Cardiac fibroblast (primary cell): Measurements from ENCODE around the gene GRIK3.

Experiments used
- DNase-seq, 2 donors: peaks; one replicate each; pipeline versions ENCODE4 v3.0.0 to v3.0.0-alpha.2; 2010; ENCODE audit warnings: low read depth in 2 of 2
- H3K4me3 ChIP-seq, 2 donors: replicated peaks in 1 of 2; 1 replicate in 1 of 2; 2 replicates in 1 of 2; pipeline ENCODE4 v1.5.1; 2011; ENCODE audit warnings: low read depth in 2 of 2, low read length in 2 of 2, mild to moderate bottlenecking in 2 of 2, moderate library complexity in 1 of 2
- TF ChIP-seq, protein P1 (sequence below): IDR thresholded peaks from one replicate; pipeline ENCODE4 v1.5.1; 2011; ENCODE audit warnings: low read depth, mild to moderate bottlenecking, low read length, inconsistent platforms

Gene GRIK3

GRCh38 chr1:37047542-37047941, 13.2 kb upstream of the GRIK3 start:
- no peak for DNase-seq

DNA sequence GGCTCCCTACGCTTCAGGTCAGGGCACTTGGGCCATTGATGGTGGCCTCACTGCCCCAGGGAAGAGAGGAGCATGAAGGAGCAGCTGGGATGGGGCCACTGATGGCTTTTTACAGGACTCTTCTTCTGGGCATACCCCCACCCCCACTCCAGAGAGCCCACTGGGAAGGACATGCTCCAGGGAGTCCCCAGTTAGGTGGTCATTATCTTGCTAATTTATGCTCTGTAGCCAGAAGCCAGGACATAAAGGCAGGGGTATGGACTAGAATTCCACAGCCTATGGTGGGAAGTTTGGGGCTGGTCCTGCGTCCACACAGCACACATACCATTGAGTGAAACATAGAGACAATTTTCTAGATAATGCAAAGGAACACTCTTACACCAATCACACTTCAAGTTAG, 8.8 kb upstream of the GRIK3 start:
- H3K4me3 ChIP-seq = no peak overlapping the region
- TF ChIP-seq, protein P1, sequence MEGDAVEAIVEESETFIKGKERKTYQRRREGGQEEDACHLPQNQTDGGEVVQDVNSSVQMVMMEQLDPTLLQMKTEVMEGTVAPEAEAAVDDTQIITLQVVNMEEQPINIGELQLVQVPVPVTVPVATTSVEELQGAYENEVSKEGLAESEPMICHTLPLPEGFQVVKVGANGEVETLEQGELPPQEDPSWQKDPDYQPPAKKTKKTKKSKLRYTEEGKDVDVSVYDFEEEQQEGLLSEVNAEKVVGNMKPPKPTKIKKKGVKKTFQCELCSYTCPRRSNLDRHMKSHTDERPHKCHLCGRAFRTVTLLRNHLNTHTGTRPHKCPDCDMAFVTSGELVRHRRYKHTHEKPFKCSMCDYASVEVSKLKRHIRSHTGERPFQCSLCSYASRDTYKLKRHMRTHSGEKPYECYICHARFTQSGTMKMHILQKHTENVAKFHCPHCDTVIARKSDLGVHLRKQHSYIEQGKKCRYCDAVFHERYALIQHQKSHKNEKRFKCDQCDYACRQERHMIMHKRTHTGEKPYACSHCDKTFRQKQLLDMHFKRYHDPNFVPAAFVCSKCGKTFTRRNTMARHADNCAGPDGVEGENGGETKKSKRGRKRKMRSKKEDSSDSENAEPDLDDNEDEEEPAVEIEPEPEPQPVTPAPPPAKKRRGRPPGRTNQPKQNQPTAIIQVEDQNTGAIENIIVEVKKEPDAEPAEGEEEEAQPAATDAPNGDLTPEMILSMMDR = no peak
- no peak for DNase-seq

More at GRCh38 chr1:37047542-37047941, 13.2 kb upstream of the GRIK3 start:
- TF ChIP-seq, protein P1 = no peak
- no peak overlapping the region for H3K4me3 ChIP-seq

- TF ChIP-seq, protein P1 = no peak
- DNase-seq = no peak
- no peak overlapping the region for H3K4me3 ChIP-seq
These were observed 8.2 kb upstream of the GRIK3 start for GRCh38 chr1:37042506-37042905.

GRCh38 chr1:37041483-37041882, 7.2 kb upstream of the GRIK3 start:
- no peak for DNase-seq
- H3K4me3 ChIP-seq = no peak overlapping the region
- TF ChIP-seq, protein P1 = no peak

DNA sequence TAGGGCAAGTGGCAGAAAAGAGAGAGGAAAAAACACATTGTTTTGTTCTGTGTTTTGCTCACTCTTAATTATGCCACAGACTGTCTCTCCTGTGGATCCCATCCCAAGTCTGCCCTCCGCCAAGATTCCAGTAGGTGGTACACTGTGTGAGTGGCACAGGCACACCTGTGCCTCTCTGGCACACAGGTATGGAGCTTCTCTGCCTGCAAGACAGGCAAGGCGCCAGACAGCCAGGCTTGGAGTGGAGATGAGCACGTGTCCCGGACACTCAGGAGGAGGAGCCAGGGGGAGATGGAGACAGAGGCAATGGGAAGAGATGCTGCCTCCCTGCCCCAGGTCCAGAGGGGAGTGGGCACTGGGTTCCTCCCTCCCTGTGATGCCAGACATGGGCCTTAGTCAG, 6.5 kb upstream of the GRIK3 start:
- TF ChIP-seq, protein P1 = no peak
- no peak overlapping the region for H3K4me3 ChIP-seq
- no peak for DNase-seq

- DNase-seq = no peak
- TF ChIP-seq, protein P1 = no peak
- H3K4me3 ChIP-seq = no peak overlapping the region
These were observed 5.9 kb upstream of the GRIK3 start for GRCh38 chr1:37040261-37040660.
